RWPE2 (cell line): ENCODE measurements around the gene UBR4.

Source experiments
- ATAC-seq: fragments of 200-7000 bp; cut with Tn5 transposase; 3 replicates; pipeline ENCODE4 v1.9.1; 2021; ENCODE audit warnings: low read depth
- DNase-seq: peaks from one replicate; pipeline ENCODE4 v3.0.0-alpha.2; 2020; ENCODE audit warnings: low spot score
- H3K27ac ChIP-seq: fragments of 450-650 bp; 2 replicates; pipeline ENCODE4 v1.5.1; 2017; ENCODE audit warnings: mild to moderate bottlenecking; ENCODE audit not compliant: poor library complexity, severe bottlenecking
- H3K27me3 ChIP-seq: fragments of 250-450 bp; sonication (Bioruptor Pico); 2 replicates; pipeline ENCODE4 v1.5.1; 2021; ENCODE audit warnings: mild to moderate bottlenecking, moderate library complexity; ENCODE audit not compliant: insufficient read depth, poor library complexity, severe bottlenecking
- H3K36me3 ChIP-seq: fragments of 250-450 bp; sonication (Bioruptor Pico); 2 replicates; pipeline ENCODE4 v1.5.1; 2020; ENCODE audit warnings: low read depth, mild to moderate bottlenecking, moderate library complexity
- H3K4me1 ChIP-seq: fragments of 250-450 bp; sonication (Bioruptor Pico); 2 replicates; pipeline ENCODE4 v1.5.1; 2021; ENCODE audit warnings: mild to moderate bottlenecking, moderate library complexity; ENCODE audit not compliant: insufficient read depth, poor library complexity, severe bottlenecking
- H3K4me3 ChIP-seq: fragments of 250-450 bp; sonication (Bioruptor Pico); 2 replicates; pipeline ENCODE4 v1.5.1; 2021; ENCODE audit warnings: mild to moderate bottlenecking, moderate library complexity; ENCODE audit not compliant: severe bottlenecking
- H3K9me3 ChIP-seq: fragments of 250-450 bp; sonication (Bioruptor Pico); 2 replicates; pipeline ENCODE4 v1.5.1; 2021; ENCODE audit warnings: mild to moderate bottlenecking, moderate library complexity; ENCODE audit not compliant: severe bottlenecking
- TF ChIP-seq, protein P1 (sequence below): fragments of 450-650 bp; IDR thresholded peaks from one replicate; pipeline ENCODE4 v1.5.1; 2017; ENCODE audit warnings: mild to moderate bottlenecking, moderate library complexity; ENCODE audit not compliant: poor library complexity, severe bottlenecking

Gene UBR4

DNA sequence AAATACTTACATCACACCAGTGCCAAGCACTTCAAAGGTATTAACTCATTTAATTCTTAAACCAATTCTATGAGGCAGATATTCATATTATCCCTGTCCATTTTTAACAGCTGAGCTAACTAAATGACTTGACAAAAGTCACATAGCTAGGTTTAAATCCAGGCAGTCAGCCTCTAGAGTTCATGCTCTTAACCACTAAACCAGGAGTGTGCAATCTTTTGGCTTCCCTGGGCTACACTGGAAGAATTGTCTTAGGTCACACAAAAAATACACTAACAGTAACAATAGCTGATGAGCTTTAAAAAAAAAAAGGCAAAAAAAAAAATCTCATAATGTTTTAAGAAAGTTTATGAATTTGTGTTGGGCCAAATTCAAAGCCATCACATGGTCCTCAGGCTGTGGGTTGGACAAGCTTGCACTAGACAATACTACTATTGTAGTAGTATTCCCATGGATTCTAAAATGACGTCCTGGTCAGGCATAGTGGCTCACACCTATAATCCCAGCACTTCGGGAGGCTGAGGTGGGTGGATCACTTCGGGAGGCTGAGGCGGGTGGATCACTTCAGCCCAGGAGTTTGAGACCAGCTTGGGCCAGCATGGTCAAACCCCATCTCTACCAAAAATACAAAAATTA, 10.0 kb downstream of the UBR4 start:
- DNase-seq (no peak), ATAC-seq (no peak)
- no peak overlapping the region for H3K4me3 ChIP-seq
- peaks cover 72% of the 10 kb centered on the region for H3K36me3 ChIP-seq
- H3K27me3 ChIP-seq: no peaks in the 10 kb centered on the region
- no peak overlapping the region for H3K27ac ChIP-seq
- H3K9me3 ChIP-seq: no peaks in the 10 kb centered on the region
- TF ChIP-seq, protein P1, sequence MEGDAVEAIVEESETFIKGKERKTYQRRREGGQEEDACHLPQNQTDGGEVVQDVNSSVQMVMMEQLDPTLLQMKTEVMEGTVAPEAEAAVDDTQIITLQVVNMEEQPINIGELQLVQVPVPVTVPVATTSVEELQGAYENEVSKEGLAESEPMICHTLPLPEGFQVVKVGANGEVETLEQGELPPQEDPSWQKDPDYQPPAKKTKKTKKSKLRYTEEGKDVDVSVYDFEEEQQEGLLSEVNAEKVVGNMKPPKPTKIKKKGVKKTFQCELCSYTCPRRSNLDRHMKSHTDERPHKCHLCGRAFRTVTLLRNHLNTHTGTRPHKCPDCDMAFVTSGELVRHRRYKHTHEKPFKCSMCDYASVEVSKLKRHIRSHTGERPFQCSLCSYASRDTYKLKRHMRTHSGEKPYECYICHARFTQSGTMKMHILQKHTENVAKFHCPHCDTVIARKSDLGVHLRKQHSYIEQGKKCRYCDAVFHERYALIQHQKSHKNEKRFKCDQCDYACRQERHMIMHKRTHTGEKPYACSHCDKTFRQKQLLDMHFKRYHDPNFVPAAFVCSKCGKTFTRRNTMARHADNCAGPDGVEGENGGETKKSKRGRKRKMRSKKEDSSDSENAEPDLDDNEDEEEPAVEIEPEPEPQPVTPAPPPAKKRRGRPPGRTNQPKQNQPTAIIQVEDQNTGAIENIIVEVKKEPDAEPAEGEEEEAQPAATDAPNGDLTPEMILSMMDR: no peak
- peaks cover 17% of the 10 kb centered on the region for H3K4me1 ChIP-seq

DNA sequence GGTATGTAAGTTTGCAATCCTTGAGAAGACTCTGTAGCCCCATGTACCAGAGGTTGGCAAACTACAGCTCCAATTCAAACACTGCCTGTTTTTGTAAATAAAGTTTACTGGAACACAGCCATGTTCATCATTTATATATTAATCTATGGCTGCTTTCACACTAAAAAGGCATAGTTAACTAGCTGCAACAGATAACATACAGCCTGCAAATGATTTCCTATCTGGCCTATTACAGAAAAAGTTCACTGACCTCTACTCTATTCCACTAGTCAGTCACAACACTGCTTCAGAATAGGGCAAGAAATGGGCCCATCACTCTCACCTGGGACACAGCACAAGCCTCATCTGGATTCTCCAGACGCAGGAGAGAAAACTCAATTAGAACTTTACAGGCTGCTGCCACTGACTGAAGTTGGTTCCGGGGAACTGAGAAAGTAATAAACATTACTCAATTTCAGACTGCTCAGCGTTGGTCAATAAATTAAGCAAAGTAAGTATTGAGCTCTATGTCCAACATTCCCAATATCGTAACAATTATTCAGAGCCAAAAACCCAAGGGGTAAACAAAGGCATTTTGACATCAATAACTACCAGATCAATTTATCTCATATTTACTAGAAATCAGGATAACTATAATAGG, 10.6 kb downstream of the UBR4 start:
- Histone ChIP-seq H3K4me1 (peaks cover 12% of the 10 kb centered on the region), H3K4me3 (no peak overlapping the region), H3K27ac (no peak overlapping the region), H3K36me3 (peaks cover 79% of the 10 kb centered on the region), H3K9me3 (no peaks in the 10 kb centered on the region), H3K27me3 (no peaks in the 10 kb centered on the region)
- DNase-seq (no peak), ATAC-seq (no peak)
- TF ChIP-seq, protein P1: no peak

DNA sequence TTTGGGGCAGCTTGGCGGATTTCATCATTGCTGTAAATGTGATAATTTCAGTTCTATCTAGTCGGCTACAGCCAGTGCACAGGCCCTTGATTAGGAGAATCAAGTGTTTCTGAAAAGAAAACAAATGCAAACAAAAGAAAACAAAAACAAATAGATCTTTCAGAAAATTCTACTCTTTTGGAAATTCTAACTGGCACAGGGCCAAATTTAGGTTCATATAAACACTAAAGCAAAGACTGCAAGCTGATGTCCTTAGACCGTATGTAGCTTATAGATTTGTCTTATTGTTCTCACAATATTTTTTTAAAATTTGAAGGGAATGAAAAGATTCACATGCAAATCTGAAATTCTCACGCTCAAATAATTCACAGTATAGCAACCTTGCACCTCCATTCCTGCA, 11.2 kb downstream of the UBR4 start:
- Histone ChIP-seq H3K27me3 (no peaks in the 10 kb centered on the region), H3K4me3 (no peak overlapping the region), H3K9me3 (no peaks in the 10 kb centered on the region), H3K36me3 (peaks cover 85% of the 10 kb centered on the region), H3K4me1 (peaks cover 8% of the 10 kb centered on the region), H3K27ac (no peak overlapping the region)
- no peak for DNase-seq
- TF ChIP-seq, protein P1: no peak
- no peak for ATAC-seq

DNA sequence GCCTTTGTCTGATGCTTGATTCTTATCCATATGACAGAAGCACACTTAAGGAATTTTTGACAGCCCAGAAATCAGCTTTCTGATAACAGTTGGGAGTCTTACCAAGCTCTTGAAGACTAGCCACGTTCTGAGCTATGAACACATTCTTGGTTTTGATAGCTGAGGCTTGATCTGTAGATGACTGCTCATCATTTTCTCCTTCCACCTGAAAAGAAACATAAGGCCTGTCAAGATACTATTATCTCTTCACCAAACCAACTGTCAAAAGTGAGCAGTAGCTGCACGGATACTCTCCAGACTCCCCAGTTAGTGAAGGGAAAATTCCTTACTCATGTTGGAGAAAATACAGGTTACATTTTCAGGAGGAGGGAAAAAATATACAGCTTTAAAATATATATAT, 12.2 kb downstream of the UBR4 start:
- ATAC-seq: no peak
- TF ChIP-seq, protein P1: no peak
- Histone ChIP-seq H3K27me3 (no peaks in the 10 kb centered on the region), H3K4me3 (no peak overlapping the region), H3K36me3 (peaks cover 95% of the 10 kb centered on the region), H3K9me3 (no peaks in the 10 kb centered on the region), H3K27ac (no peak overlapping the region), H3K4me1 (no peaks in the 10 kb centered on the region)
- no peak for DNase-seq

DNA sequence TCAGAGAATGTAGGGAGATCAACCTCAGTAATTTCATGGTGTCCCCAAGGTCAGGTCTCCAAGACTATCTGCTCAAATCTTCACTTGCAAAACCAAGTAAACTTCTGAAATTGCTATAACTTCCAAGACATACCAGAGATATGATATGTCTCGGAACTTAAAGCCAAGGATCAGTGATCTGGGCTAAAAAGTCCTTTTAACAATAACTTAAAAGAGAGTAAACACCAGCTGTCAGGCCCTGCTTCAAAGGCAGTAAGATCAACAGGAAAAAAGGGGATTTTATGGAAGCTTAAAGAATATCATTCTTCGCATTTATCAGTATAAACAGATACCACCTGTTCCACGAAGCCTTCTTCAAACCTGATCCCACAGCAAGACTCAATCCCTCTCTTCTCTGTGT, 13.7 kb downstream of the UBR4 start:
- no peak overlapping the region for H3K4me3 ChIP-seq
- peaks cover 100% of the 10 kb centered on the region for H3K36me3 ChIP-seq
- H3K27ac ChIP-seq: no peak overlapping the region
- no peaks in the 10 kb centered on the region for H3K27me3 ChIP-seq
- DNase-seq (no peak), ATAC-seq (no peak)
- H3K4me1 ChIP-seq: no peaks in the 10 kb centered on the region
- no peaks in the 10 kb centered on the region for H3K9me3 ChIP-seq
- TF ChIP-seq, protein P1: no peak
